D721Med (cell line): Measurements from ENCODE around the gene UNC5B.

Experiments
- DNase-seq: peaks from one replicate; pipeline ENCODE4 v3.0.0; 2011; ENCODE audit warnings: low spot score; ENCODE audit not compliant: insufficient read length
- FAIRE-seq: peaks from 2 replicates; lab custom pipeline; 2011; peaks lifted over from hg19 to GRCh38; lab: Jason Lieb, UNC
- CTCF ChIP-seq: IDR thresholded peaks from 2 replicates; pipeline ENCODE4 v1.5.1; 2012; ENCODE audit warnings: mild to moderate bottlenecking, control low read depth; ENCODE audit not compliant: insufficient read depth; ENCODE audit errors: missing control alignments

The UNC5B gene

GRCh38 chr10:71212318-71213126 lies at the start of gene UNC5B:
Gene UNC5B, plus strand, starts transcription at chr10:71212570. Its CDS starts 416 bp downstream, at chr10:71212986.
- no peak for FAIRE-seq
- TF ChIP-seq CTCF = peak; percentile 22
- no peak for DNase-seq

GRCh38 chr10:71173466-71173865 lies 38.9 kb upstream of the UNC5B start:
- DNase-seq = no peak
- no peak for FAIRE-seq
- TF ChIP-seq CTCF = no peak

GRCh38 chr10:71176661-71177060 lies 35.7 kb upstream of the UNC5B start:
- FAIRE-seq (no peak), DNase-seq (no peak)
- TF ChIP-seq CTCF = no peak

- DNase-seq = no peak
- no peak for TF ChIP-seq CTCF
- no peak for FAIRE-seq
Observed at GRCh38 chr10:71177651-71178199, 34.6 kb upstream of the UNC5B start.

- FAIRE-seq = no peak
- no peak for TF ChIP-seq CTCF
- no peak for DNase-seq
Observed at GRCh38 chr10:71178880-71179279, 33.5 kb upstream of the UNC5B start.

- DNase-seq (no peak), FAIRE-seq (no peak)
- TF ChIP-seq CTCF = no peak
Observed at GRCh38 chr10:71179382-71179781, 33.0 kb upstream of the UNC5B start.

- FAIRE-seq = no peak
- no peak for DNase-seq
- no peak for TF ChIP-seq CTCF
Observed at GRCh38 chr10:71184421-71184820, 27.9 kb upstream of the UNC5B start.
